MV-4-11 (cell line): ENCODE measurements around the gene PHRF1.

Source experiments
- DNase-seq: peaks from one replicate; lab custom pipeline; 2025; lab: John Stamatoyannopoulos, UW

The PHRF1 gene

GRCh38 chr11:601573-602245 lies 25.4 kb downstream of the PHRF1 start:
- DNase-seq: no peak

- no peak for DNase-seq
These were observed 26.9 kb downstream of the PHRF1 start for GRCh38 chr11:603154-603553.

- DNase-seq: no peak
These were observed 29.2 kb downstream of the PHRF1 start for GRCh38 chr11:605286-606129.

- no peak for DNase-seq
These were observed 30.0 kb downstream of the PHRF1 start for GRCh38 chr11:606245-606644.

GRCh38 chr11:607020-607780 lies 30.9 kb downstream of the PHRF1 start:
- no peak for DNase-seq

GRCh38 chr11:607971-608659 lies 31.8 kb downstream of the PHRF1 start:
- DNase-seq: no peak

GRCh38 chr11:608791-609251 lies 32.6 kb downstream of the PHRF1 start:
- no peak for DNase-seq

- no peak for DNase-seq
These were observed 33.1 kb downstream of the PHRF1 start for GRCh38 chr11:609341-609811.

GRCh38 chr11:610146-610801 lies 34.0 kb downstream of the PHRF1 start:
- DNase-seq: no peak

- DNase-seq: no peak
These were observed 35.0 kb downstream of the PHRF1 start for GRCh38 chr11:611001-611996.

GRCh38 chr11:612201-612960 lies 36.1 kb downstream of the PHRF1 start:
- peak; percentile 54 for DNase-seq

- no peak for DNase-seq
These were observed 36.7 kb downstream of the PHRF1 start for GRCh38 chr11:612961-613300.

- no peak for DNase-seq
These were observed 37.2 kb downstream of the PHRF1 start for GRCh38 chr11:613369-613968.

- DNase-seq: no peak
These were observed 37.9 kb downstream of the PHRF1 start for GRCh38 chr11:614021-614622.

GRCh38 chr11:614623-615503 lies 38.6 kb downstream of the PHRF1 start:
- no peak for DNase-seq

GRCh38 chr11:615504-616319 lies 39.4 kb downstream of the PHRF1 start, which contains the start of gene IRF7:
IRF7 (minus strand) TSS chr11:615950; CDS start chr11:615364, 586 bp downstream.
- DNase-seq: peak; percentile 99
